ENCODE results near the gene SLC17A5.
"Not testable (repeated sequence)": the region's sequence is repeated elsewhere in the genome, so short reads cannot be mapped to it uniquely, and the experiment has no call there.

The SLC17A5 gene

DNA sequence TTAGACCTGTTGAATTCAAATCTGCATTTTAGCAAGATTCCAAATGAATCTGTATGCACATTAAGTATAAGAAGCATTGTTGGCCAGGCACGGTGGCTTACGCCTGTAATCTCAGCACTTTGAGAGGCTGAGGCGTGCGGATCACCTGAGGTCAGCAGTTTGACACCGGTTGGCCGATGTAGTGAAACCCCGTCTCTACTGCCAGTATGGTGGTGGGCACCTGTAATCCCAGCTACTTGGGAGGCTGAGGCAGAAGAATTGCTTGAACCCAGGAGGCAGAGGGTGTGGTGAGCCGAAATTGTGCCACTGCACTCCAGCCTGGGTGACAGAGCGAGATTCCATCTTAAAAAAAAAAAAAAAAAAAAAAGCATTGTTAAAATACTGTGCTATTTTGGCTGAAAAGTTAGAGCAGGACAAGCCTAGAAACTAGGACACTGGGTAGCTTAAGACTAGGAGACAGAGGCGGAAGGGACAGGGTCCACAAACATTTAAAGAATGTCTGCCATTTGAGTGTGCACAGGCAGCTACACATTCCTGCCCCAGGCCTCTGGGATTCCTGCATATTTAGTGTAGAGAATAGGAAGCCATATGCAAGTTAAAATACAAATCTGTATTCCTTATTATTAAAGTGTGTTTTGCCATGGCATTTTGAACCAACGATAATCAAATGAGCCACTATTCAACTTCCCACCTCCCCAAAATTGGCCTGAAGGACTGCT is 87.9 kb downstream of the SLC17A5 start:
- no peak for DNase-seq

DNA sequence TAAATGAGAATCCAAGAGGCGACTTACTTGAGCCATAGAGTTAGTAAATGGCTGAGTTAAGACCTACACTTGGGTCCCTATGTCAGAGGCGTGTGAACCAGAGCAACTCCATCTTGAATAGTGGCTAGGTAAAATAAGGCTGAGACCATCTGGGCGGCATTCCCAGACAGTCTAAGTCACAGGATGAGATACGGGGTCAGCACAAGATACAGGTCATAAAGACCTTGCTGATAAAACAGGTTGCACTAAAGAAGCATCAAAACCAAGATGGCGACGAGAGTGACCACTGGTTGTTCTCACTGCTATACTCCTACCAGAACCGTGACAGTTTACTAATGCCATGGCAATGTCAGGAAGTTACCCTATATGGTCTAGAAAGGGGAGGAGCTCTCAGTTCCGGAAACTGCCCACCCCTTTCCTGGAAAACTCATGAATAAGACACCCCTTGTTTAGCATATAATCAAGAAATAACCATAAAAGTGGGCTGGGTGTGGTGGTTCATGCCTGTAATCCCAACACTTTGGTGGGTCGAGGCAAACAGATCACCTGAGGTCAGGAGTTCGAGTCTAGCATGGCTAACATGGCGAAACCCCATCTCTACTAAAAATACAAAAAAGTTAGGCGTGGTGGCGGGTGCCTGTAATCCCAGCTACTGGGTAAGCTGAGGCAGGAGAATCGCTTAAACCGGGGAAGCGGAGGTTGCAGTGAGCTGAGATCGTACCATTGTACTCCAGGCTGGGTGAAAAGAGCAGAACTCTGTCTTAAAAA is 89.0 kb downstream of the SLC17A5 start:
- DNase-seq: no peak

DNA sequence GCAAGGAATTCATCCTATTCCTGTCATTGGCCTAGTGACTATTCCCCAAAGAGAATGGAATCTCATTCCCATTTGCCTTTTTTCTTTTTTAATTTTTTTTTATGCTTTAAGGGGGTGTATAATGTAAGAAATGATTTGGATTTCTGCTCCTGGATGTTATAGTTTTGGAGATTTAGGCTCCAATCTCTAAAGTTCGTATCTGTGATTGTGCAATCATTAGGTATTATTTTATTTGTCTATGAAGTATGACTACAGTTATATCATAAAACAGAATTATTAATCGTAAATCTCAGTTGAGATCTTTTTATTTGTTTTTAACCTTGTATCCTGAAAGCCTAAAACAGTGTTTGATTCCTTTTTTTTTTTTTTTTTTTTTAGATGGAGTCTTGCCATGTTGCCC is 91.2 kb downstream of the SLC17A5 start:
- DNase-seq: no peak

DNA sequence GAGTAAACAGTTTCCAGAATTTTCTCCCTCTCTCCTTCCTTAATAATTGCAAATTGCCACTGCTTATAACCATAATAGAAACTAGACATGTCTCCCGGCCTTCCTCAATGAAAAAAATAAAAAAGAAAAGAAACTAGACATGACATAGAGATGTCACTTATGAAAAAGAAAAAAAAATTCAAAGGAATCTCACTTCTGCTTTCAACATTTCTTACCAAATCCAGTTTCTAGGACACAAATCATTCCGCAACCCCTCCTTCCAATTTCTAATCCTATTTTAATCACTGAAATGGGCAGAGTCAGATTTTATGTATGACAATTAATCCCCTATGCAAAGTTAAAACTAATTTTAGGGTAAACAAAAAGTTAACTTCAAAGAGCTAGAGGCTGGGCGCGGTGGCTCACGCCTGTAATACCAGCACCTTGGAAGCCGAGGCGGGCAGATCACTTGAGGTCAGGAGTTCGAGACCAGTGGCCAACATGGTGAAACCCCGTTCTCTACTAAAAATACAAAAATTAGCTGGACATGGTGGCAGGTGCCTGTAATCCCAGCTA is 92.9 kb downstream of the SLC17A5 start:
- no peak for DNase-seq

DNA sequence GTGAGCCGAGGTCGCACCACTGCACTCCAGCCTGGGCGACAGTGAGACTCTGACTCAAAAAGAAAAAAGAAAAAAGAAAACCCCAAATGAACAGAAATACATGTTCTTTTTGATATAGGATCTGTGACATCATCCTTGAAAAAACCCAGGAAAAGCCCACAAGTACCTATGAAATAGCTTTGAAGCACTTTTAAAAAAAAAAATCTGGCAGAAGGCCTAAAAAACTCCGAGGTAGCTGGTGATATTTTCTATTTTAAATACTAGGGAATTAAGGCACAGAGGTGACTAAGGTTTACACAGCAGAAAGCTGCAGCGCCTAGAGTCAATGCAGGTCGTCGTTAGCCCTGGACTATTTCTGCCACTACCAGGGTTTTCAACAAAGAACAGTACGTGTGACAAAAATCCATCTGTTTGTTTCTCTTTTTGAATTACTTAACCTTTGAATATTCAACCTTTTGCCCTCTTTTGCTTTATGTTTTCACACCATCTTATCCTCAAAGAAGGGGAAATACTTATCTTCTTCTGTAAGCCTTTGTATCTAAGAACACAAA is 93.5 kb downstream of the SLC17A5 start:
- DNase-seq: no peak

DNA sequence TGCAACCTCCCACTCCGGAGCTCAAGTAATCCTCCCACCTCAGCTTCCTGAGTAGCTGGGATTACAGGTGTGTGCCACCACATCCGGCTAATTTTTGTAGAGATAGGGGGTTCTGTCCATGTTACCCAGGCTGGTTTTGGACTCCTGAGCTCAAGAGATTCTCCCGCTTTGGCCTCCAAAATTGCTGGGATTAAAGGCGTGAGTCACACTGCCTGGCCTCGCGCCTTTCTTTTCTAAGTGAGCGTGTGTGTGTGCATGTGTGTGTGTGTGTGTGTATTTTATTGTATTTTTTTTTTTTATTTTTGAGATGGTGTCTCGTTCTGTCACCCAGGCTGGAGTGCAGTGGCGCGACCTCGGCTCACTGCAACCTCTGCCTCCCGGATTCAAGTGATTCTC is 94.4 kb downstream of the SLC17A5 start:
- not testable (repeated sequence) for DNase-seq

DNA sequence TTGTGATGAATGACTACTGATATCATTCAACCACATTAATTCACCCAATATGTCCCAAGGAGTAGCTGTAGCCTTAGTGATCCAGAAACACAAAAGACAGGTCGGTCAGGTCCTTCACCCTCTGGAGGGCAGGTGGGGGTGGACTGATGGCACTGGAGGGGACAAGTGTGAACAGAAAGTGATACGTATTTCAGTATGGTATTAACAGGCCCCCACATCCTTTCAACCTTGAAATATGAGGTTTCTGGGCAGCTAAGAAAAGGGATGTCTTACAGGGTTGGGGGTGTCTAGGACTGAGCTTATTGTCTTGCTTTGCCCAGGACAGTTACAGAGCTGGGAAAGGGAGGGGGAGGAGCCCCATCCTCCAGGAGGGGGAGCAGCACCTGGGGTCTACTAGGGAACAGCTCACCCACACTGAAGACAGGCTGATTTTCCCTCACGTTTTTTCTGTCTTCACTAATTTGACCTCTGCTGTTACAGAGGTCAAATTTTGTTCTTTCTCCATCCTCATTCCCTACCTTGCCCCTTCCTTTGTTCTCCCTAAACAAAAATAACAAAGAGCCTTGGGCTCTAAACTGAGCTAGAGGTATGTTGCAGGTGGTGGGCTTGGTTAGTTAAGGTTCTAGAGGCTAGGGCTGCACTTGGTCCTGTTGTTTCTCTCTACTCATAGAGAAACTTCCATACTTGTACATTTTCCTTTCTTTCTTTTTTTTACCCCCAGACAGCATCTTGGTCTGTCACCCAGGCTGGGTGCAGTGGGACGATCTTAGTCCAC is 95.0 kb downstream of the SLC17A5 start:
- no peak for DNase-seq

DNA sequence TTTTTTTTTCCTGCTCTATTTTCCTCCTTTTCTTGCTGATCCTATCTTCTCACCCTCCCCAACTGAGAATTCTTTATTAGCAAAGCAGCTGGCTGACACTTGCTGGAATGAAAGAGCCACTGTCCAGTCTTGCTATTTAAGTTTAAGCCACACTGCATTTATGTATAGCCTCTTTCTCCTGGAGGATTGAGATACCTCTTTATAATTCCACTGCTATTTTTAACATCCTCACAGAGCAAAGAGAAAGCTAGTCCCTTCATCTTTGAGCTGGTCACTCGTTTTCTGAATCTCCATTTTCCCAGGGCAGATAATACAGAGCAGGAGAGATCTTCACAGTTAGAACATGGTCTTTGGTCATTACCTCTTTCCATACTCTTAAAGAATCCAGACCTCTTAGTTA is 97.0 kb downstream of the SLC17A5 start:
- DNase-seq: no peak

DNA sequence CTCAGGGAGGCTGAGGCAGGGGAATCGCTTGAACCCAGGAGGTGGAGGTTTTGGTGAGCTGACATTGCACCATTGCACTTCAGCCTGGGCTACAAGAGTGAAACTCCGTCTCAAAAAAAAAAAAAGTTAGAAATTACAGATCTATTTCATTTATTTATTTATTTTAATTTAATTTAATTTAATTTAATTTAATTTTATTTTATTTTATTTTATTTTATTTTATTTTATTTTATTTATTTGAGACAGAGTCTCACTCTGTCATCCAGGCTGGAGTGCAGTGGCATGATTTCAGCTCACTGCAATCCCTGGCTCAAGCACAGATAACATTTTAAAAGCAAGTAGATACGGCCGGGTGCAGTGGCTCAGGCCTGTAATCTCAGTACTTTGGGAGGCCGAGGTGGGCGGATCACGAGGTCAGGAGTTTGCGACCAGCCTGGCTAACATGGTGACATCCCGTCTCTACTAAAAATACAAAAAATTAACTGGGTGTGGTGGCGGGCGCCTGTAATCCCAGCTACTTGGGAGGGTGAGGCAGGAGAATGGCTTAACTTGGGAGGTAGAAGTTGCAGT is 98.3 kb downstream of the SLC17A5 start:
- not testable (repeated sequence) for DNase-seq

DNA sequence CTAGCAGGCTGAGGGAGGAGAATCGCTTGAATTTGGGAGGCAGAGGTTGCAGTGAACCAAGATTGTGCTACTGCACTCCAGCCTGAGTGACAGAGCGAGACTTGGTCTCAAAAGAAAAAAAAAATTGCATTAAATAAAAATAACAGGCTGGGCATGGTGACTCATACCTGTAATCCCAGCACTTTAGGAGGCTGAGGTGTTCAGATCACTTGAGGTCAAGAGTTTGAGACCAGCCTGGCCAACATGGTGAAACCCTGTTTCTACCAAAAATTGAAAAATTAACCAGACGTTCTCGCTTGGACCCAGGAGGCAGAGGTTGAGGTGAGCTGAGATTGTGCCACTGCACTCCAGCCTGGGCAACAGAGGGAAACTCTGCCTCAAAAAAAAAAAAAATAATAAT is 102.7 kb downstream of the SLC17A5 start:
- not testable (repeated sequence) for DNase-seq

DNA sequence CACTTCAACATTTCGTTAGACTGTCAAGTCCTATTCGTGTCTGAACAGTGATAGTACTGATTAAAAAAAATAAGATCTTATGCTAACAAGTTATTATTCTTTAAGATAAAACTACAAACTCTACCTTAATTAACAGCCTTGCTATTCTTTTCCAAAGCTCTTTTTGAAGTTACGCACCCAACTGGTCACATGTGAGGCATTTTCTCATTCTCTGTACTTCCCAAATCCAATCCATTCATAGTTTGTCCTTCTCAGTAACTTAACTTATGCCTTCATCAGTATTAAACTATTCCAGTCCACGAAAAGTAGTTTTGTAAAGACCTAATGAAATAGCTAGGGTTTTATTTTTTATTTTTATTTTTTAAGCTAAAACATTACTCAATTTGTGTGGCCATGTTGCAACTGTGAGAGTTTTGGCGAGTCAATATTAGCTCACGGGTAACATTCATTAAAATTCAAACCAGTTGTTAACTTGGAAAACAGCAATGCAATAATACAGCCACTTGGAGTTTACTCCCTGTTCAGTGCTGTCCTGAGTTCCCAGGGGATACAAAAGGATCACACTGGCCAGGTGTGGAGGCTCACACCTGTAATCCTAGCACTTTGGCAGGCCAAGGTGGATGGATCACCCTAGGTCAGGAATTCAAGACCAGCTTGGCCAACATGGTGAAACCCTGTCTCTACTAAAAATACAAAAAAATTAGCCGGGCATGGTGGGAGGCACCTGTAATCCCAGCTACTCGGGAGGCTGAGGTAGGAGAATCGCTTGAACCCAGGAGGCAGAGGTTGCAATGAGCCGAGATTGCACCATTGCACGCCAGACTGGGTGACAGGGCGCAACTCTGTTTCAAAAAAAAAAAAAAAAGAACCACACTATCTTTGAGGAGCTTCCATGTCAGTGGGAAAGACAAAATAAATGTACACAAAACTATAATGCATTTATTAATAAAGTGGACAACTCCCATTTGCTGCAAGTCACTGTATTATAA is 105.0 kb downstream of the SLC17A5 start:
- no peak for DNase-seq

DNA sequence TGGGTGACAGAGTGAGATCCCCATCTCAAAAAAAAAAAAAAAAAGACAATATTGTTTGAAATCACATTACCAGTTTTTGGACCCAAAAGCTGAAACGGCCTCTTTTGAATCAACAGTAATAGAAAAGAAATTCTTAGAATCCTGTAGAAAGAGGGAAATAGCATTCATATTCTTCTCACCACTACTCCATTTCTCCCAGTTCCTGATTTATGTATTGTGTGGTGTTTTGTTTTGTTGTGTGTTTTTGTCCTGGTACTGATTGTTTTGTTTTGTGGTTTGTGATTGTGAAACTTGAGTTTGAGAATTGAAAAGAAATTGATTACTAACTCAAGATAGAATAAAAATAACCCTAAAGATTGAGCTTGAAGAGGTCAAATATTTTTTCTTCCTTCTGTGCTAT is 106.8 kb downstream of the SLC17A5 start:
- DNase-seq: no peak
